HG03045 (cell line): ENCODE measurements around the gene CAV3.
"Not testable (repeated sequence)": the region's sequence is repeated elsewhere in the genome, so short reads cannot be mapped to it uniquely, and the experiment has no call there.

ENCODE experiments used
- ATAC-seq: cut with Tn5 transposase; IDR thresholded peaks from one replicate; pipeline ENCODE4 v1.9.1; 2021; ENCODE audit warnings: mild to moderate bottlenecking, moderate library complexity; ENCODE audit not compliant: unreplicated experiment

The CAV3 gene

DNA sequence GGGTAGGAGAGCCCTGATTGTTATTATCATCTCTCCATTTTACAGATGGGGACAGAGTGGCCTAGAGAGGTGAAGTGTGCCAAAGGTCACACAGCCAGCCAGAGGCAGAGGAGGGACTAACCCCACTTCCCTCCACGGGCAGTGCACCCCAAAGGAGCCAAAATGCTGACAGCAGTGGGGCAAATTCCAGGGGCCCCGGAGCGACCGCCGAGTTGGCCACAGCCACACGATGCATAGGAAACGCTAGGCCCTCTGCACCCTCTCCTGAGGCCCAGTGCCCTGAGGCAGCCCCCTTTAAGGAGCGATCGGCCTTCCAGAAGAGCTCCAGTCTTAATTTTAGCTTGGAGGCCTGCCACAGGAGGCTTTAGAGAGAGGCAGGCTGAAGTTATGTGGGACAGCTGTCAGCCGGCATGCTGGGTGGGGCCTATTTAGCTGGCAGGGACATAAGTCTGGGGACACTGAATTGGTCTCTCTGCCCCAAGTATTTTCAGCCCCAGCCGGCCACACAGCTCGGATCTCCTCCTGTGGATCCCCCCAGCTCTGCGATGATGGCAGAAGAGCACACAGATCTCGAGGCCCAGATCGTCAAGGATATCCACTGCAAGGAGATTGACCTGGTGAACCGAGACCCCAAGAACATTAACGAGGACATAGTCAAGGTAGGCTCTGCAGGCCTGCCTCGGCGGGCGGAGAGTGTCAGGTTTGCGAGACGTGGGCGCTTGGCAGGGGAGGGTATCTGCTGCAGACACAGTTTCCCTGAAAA, at the start of gene CAV3:
Gene CAV3, plus strand, starts transcription at position 471 of the 763 bp plus-strand sequence. Its CDS starts 75 bp downstream, at position 546.
- ATAC-seq = no peak

DNA sequence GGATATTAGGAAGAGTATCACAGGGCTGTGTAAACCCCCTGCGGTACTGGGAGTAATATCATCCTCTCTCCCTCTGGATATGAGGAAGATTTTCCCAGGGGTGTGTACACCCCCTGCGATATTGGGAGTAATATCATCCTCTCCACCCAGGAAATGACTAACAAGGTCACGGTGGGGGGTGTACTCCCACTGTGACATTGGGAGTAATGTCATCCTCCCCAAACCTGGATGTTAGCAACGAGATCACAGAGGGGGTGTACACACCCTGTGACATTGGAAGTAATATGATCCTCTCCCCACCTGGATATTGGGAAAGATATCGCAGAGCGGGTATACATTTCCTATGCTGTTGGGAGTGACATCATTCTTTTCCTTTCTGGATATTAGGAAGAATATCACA, 48.6 kb upstream of the CAV3 start:
- ATAC-seq = not testable (repeated sequence)

DNA sequence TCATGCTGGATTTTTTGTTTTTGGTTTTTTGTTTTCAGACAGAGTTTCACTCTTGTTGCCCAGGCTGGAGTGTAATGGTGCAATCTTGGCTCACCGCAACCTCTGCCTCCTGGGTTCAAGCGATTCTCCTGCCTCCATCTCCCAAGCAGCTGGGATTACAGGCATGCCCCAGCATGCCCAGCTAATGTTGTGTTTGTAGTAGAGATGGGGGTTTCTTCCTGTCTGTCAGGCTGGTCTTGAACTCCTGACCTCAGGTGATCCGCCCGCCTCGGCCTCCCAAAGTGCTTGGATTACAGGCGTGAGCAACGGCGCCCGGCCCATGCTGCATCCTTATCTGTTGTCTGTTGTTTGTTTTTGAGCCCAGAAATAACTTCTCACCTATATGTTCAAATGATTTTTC, 42.3 kb upstream of the CAV3 start:
- not testable (repeated sequence) for ATAC-seq

DNA sequence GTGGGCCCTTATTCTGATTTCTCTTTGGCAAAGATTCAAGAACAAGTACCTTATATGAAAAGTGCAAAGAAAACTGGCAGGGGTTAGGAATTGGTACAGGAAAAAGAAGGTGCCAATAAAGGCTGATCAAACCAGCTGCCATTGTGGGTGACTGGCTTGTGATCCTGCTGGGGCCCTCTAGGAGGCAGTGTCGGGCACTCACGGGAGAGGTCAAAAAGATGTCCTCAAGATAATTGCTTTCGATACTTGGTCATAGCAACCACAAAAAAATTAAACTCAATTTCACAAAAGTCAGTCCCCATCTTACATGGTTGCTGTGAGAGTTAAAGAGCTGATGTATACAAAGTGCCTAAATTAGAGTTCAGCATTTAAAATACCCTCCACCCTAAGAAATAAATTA, 31.0 kb upstream of the CAV3 start:
- ATAC-seq = no peak

DNA sequence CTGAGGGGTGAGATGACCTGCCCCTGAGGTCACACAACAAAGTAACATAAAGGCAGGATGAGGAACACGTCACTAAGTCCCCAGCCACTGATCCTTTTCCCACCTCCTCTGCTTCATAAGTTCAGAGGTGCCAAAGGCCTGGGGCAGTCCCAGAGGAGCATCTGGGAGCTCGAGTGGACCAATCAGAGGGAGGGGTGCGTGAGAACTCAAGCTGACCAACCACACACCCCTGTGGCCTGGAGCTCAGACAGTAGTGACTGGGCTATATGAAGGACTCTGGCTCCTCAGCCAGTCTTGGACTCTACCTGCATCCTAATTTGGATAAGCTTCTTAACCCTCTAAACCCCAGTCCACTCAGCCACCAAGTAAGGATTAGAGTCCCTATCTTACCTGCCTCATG, 28.0 kb upstream of the CAV3 start:
- no peak for ATAC-seq

DNA sequence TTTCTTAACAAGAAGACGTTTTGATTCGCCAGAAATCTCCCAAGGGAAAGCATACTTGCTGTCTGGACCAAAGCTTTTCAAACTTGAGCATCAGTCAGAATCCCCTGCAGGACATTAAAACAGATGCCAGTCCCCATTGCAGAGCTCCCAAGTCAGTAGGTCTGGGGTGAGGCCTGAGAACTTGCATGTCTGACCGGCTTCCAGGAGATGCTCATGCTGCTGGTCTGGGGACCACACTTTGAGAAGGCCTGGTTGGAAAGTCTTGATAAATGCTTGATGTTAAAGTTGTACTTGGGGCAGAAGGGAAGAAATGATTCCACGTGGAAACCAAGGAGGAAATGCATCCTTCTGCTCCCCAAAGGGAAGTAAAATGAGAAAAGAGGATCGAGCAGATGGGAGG, 24.3 kb upstream of the CAV3 start:
- no peak for ATAC-seq

DNA sequence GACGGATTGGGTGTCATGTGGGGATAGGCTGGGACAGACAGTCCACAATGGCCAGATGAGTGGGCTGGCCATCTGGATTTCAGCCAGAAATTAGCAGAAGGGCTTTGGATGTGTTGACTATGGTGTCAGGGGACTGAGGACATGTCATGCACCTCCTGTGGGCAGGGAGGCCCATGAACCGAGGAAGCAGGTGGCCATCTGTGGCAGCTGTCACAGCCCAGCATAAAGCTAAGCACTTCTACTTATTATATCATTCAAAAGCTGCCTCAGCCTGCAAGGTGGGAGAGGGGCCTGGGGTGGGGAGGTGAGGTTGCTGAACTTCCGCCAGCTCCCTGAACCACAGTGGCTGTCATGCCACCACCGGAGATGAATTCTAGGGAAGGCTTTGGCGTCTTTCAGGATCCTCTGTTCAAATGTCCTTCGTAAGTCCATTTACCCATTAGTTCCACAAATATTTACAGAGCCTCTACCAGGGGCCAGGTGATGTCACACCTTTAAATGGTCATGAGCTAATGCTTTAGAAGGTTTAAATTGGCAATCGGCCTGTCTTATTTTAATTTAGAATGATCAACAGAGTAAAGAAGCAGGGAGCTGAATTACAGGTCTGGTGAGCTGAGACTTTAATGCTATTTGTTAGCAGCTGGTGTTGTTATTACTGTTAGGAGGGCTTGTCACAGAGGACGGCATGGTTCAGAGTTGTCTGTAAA, 23.6 kb upstream of the CAV3 start:
- no peak for ATAC-seq

DNA sequence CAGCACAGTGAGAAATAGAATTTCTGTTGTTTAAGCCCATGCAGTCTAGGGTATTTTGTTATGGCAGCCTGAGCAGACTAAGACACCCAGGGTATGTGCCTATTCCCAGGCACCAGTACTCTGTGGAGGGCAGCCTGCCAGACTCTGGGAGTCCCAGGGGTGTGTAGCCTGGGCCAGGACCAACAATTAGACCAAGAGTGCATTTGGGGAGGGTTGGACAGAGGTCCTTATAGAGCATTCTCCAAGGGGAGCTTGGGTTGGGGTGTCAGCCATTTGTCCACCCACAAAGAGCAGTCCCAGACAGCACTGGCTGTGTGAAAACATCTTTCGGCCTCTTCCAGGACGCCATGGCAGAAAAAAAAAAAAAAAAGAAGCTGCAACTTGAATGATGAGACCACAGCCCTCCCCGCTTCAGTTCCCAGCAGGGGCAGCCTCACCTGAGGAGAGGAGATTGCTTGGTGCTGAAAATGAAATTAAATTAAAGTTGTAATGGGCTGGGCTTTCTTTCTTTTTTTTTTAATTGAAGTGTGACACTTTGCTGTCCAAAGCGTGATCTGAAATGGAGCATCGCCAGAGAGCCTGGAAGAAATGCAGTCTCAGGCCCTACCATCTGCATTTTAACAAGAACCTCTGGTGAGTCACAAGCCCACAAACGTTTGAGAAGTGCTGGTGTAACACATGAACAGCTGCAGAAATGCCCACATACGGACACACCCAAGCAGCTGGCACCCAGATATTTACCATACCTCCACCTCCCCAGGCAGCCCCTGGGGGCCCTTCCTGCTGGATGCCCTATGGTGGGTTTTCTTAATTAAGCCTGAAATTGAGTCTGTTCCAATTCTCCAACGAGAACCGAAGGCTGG, 21.3 kb upstream of the CAV3 start:
- ATAC-seq = no peak

DNA sequence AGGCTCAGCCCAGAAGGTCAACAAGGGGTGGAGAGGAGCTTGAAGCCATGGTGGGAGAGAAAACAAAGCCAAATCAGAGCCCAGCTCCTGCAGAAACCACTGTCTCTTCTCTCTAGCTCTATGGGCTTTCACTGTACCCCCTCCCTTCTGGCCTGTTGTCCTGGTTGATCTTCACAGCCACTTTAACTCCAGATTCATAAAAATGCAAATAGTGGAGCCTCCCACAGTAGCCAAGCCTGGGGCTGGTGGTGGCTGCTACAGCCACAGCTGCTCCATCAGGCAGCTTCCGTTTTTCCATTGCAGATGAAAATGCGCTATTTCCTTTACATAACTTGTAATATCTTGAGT, 20.7 kb upstream of the CAV3 start:
- no peak for ATAC-seq

DNA sequence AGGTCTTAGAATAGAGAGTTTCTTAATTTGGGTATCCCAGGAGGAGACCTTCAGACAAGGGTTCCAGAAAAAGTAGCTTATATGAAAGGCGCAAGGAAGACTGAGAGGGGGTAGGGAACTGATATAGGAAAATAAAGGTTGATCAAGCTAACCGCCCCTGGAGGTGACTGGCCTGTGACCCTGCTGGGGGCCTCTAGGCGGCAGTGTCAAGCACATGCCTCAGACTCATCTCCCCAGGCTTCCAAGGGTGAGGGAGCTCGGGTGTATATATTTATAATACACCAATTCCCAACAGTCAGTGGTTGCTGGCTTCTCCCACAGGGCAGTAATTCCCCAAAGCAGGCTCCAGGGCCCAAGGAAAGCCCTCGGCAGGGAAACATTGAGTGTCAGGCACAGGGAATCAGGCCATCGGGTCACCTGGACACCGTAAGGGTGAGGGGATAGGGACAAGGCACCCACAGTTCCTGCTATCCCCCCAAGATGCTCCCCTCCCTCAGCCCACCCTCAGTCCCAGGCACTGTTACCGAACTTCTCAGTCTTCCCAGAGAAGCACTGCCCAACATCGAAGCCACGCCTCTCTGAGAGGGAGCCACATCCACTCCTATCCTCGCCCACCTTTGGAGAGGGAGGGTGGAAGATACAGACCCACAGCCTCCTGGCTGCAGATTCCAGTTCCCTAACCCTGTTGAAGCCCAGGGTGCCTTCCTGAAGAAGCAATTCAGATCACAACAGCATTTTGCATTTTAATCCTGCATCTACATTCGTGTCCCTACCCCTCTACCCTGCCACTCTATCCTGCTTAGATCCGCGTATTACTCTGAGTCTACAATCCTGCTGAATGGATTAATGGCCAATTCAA, 19.5 kb upstream of the CAV3 start:
- ATAC-seq = no peak

DNA sequence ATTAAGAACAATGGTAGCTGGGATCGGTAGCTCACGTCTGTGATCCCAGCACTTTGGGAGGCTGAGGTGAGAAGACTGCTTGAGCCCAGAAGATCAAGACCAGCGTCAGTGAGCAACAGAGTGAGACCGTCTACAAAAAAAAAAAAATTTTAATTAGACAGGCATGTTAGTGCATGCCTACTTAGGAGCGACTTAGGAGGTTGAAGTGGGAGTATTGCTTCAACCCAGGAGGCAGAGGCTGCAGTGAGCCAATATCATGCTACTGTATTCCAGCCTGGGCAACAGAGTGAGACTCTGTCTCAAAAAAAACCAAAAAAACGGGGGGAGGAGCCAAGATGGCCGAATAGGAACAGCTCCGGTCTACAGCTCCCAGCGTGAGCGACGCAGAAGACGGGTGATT, 17.8 kb upstream of the CAV3 start:
- not testable (repeated sequence) for ATAC-seq

DNA sequence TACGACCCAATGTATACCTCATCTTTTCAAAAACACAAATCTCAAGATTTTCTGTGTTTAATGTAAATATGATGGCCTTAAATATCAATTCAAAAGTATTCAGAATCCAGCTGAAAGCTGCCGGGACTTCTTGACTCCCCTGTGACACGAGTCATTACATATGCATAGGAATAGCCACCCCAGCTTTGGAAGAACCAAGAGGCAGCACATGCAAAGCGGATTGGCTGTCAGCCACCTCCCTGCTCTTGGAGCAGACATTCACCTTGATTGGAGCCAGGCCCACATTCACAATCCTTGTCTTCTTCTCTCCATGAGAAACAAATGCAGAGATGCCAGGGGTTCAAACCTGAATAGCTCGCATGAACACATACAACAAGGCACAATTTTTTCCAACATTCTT, 10.8 kb upstream of the CAV3 start:
- ATAC-seq = no peak

DNA sequence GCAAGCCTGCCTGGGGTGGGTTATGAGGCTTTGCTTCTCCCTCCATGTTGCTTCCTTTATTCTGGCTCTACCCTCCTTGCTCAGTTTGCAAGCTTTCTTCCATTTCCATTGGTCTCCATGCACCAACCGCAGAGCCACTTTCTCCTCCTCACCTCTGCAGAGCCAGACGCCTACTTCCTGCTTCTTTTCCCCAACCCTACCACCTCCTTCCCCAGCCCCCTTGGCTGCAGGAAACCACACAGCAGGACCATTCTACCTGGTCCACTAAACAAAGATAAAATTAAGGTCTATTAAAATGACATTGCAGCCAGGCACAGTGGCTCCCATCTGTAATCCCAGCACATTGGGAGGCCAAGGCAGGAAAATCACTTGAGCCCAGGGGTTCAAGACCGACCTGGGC, 10.0 kb upstream of the CAV3 start:
- no peak for ATAC-seq

DNA sequence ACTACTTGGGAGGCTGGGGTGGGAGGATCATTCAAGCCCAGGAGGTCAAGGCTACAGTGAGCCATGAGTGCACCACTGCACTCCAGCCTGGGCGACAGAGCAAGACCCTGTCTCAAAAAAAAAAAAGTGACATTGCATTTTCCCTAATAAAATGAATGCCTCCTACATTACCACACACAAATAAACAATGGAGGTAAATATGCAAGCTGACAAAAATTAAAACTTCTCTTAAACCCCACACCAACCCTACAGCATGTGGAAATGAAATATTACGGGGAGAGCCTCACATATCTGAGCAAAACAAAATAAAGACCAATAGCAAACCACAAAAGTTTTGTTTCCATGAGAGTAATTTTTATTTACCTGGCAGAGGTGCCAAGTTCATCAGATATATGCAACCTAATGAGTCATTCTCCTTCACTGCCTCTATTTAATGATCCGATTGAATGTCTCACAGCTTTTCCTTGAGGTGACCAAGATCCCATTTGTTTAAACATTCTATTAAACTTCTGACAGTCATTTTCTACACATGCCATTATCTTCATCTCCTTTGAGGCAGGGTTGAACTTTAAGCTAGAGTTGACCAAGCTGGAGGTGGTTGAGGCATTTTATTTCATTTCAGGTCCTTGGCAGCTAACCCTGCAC, 9.4 kb upstream of the CAV3 start:
- no peak for ATAC-seq

DNA sequence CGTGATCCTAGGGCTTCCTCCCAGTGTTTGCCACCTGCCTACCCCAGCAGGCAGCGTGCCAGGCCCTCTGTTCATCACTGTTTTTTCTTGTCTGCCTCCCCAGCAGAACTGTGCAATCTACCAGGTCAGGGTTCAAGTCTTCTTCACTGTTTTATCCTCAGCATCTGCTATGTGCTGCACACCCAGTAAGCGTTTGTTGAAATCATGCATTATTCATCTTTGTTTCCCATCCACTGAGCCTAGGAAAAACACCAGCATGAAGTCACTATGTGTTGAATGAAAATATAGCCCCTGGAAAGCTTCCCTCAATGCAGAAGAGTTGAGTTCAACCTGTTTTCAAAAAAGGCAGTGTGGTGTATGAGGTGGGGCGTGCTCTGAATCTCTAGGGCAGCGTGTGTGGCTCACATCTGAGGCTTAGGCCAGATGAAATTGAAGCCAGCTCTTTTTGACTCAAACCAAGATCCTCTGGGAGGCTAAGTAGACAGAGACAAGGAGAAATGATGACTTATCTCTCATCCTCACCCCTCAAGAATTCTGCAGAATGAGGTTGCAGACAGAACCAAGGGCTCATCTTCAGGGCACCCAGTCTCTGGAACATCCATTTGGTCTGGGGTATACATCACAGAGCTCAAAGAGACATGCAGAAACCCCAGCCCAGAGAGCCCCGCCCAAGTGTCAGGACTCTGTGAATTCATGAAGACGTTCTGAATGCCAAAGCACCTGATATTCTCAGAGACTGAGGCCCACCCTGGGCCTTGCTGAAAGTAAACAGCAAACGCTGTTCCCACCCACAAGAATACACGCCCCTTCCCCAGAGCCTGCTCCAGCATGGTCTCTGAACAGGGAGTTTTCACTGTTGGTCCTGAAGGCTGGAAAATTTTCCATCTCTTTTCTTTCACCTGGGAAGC, 5.7 kb upstream of the CAV3 start:
- ATAC-seq = no peak

DNA sequence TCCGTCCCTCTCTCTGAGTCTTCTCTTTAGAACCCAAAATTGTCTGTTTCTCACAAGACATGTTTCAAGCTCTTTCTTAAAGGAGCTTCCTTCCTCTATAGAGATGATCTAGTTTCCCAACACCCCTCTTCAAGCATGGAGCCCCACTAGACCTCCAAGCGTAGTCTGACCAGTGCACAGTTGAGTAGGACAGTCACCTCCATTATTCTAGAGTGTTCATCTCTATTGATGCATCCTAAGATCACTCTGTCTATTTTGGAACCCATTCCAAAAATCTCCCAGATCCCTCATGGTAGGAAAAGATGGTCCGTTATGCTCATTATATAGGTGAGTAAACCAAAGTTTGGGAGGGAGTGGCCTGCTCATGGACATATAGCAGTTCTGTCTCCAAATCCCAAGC, 4.1 kb upstream of the CAV3 start:
- no peak for ATAC-seq

DNA sequence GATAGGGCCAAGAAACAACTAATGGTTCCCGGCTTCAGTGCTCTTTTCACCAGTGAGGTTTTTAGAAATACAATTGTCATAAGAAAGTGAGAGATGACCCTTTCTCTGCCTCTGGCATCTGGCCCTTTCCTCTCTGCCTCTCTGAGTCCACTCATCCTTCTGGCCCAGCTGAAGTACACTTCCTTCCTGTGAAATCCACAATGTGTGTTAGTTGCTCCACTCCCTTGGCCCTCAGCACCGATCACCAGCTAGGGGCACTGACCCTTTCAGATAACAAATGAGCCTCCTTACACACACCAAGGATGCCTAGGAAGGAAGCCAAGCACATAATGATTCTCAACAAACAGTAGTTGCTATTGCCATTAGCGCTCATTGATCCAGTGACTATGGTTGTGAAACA, 2.9 kb upstream of the CAV3 start:
- ATAC-seq = no peak

DNA sequence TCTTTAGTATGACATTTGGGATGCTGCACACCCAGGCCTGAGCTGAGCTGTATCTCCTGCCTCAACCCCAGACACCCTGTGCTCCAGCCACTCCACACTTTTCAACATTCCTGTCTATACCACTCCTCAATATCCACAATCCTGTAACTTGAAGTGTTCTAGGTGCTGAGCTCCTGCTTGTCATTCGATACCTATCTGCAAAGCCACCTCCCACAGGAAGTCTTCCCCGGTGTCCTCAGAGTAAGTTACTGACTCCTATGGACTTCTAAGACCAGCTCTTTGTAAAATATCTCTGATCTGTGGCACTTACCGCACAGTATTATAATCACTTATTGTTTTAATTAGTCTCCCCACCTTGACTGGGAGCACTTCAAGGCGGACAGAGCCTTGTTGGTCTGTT, 1.2 kb upstream of the CAV3 start:
- no peak for ATAC-seq

DNA sequence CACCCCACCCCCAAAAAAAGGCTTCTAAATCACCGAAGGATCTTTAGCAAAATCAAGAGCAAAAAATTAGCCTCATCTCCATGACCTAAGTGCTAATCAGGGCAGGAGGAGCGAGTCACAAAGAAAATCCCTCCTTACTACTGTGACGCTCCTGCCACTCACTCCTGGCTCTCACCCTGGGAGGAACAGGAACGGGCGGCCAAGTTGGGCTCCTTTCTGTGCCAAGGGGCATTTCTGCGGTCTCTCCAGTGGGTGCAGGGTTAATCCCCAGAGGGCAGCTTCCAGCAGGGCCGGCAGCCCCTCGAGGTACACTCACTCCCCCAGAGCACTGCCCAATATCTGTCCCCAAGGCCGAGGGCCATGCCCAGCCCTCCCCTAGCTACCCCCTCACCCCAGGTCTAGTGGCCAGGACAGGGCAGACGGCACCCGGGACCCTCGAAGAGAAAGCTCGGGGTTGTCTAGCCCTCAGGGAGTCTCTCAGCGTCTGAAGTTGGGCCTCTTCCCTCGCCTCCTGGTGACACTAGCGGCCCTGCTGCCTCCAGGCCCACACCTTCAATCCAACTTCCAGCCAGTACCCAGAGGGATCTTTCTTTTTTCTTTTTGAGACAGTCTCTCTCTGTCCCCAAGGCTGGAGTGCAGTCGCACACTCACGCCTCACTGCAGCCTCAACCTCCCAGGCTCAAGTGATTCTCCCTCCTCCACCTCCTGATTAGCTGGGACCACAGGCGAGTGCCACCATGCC, 706 bp downstream of the CAV3 start:
- ATAC-seq = no peak
